K562 (cell line): ENCODE measurements around the gene LTA. TPM values are rescaled to one million over a fixed set of nuclear protein-coding genes. Genes with fewer than 3 reads are reported as not detected.

Experiments
- ADNP ChIP-seq: fragments of 200-800 bp; sonication (Bioruptor generic); IDR thresholded peaks from 2 replicates; pipeline ENCODE4 v1.6.1; 2016; ENCODE audit warnings: missing genetic modification characterization, missing compliant biosample characterization
- BHLHE40 ChIP-seq: IDR thresholded peaks from 2 replicates; pipeline ENCODE4 v1.6.1; 2011; ENCODE audit warnings: low read length, improper control_type of control experiment
- CAMTA2 ChIP-seq: fragments of 250-450 bp; sonication (Bioruptor Pico); conservative IDR thresholded peaks from 2 replicates; pipeline ENCODE4 v1.5.1; 2022
- CHD4 ChIP-seq: fragments of 200-600 bp; sonication (generic); IDR thresholded peaks from 3 replicates; pipeline ENCODE4 v1.6.1; 2012; ENCODE audit warnings: low read depth, mild to moderate bottlenecking, mixed read lengths, low read length, inconsistent platforms; ENCODE audit not compliant: insufficient read depth, insufficient replicate concordance, poor library complexity, severe bottlenecking
- FOSL1 ChIP-seq: fragments of 200-800 bp; sonication (Bioruptor generic); conservative IDR thresholded peaks from 2 replicates; pipeline ENCODE4 v1.6.1; 2016; ENCODE audit warnings: missing genetic modification characterization, missing compliant biosample characterization
- FOXA1 ChIP-seq: fragments of 450-650 bp; IDR thresholded peaks from 2 replicates; pipeline ENCODE4 v1.6.1; 2016; ENCODE audit warnings: mild to moderate bottlenecking, borderline replicate concordance
- GTF2A2 ChIP-seq: IDR thresholded peaks from 2 replicates; pipeline ENCODE4 v1.6.1; 2016; ENCODE audit warnings: mild to moderate bottlenecking, missing genetic modification characterization, missing compliant biosample characterization
- KDM4B ChIP-seq, 2 experiments: fragments of 450-650 bp in 1 of 2; sonication (generic) in 1 of 2; IDR thresholded peaks; 2 replicates each; pipeline ENCODE4 v1.6.1; 2016 to 2017; ENCODE audit warnings: borderline replicate concordance in 2 of 2, antibody characterized with exemption in 1 of 2, low read depth in 1 of 2, mild to moderate bottlenecking in 1 of 2
- MAFG ChIP-seq: fragments of 450-650 bp; conservative IDR thresholded peaks from 2 replicates; pipeline ENCODE4 v1.6.1; 2016; ENCODE audit warnings: missing genetic modification characterization, missing compliant biosample characterization
- MAX ChIP-seq: sonication (generic); formaldehyde crosslinking; IDR thresholded peaks from 2 replicates; pipeline ENCODE4 v1.9.0; 2022; ENCODE audit warnings: mild to moderate bottlenecking, missing genetic modification reagents
- MCM5 ChIP-seq: fragments of 450-650 bp; IDR thresholded peaks from 2 replicates; pipeline ENCODE4 v1.6.1; 2016; ENCODE audit warnings: low read depth
- MCM7 ChIP-seq, 2 experiments: fragments of 450-650 bp; IDR thresholded peaks; 2 replicates each; pipeline ENCODE4 v1.6.1; 2016 to 2018
- MED1 ChIP-seq: sonication (generic); formaldehyde crosslinking; IDR thresholded peaks from 2 replicates; pipeline ENCODE4 v1.8.1; 2023; ENCODE audit warnings: missing genetic modification reagents, borderline replicate concordance
- RBBP5 ChIP-seq: fragments of 200-600 bp; sonication (generic); IDR thresholded peaks from 2 replicates; pipeline ENCODE4 v1.6.1; 2012; ENCODE audit warnings: borderline replicate concordance, mild to moderate bottlenecking, low read length, control low read depth, inconsistent platforms; ENCODE audit not compliant: insufficient read depth, poor library complexity, severe bottlenecking
- RCOR1 ChIP-seq, 2 experiments: IDR thresholded peaks; 2 replicates each; pipeline ENCODE4 v1.6.1; 2012; ENCODE audit warnings: low read depth in 2 of 2, low read length in 2 of 2, borderline replicate concordance in 1 of 2, improper control_type of control experiment in 1 of 2
- SAP30 ChIP-seq: fragments of 200-600 bp; sonication (generic); IDR thresholded peaks from 2 replicates; pipeline ENCODE4 v1.6.1; 2012; ENCODE audit warnings: borderline replicate concordance, low read depth, mild to moderate bottlenecking, moderate library complexity, low read length, control low read depth, inconsistent platforms; ENCODE audit not compliant: insufficient read depth, poor library complexity, severe bottlenecking
- SRSF3 ChIP-seq: fragments of 200-400 bp; formaldehyde crosslinking; IDR thresholded peaks from 2 replicates; pipeline ENCODE4 v1.6.1; 2016; ENCODE audit warnings: mild to moderate bottlenecking, low read length, moderate library complexity; ENCODE audit not compliant: insufficient read depth
- TBP ChIP-seq: optimal IDR thresholded peaks from 2 replicates; pipeline ENCODE3; 2011; ENCODE audit warnings: low read depth, low read length, improper control_type of control experiment
- THAP7 ChIP-seq: fragments of 250-450 bp; sonication (Bioruptor Pico); IDR thresholded peaks from 2 replicates; pipeline ENCODE4 v1.5.0; 2021
- ZFP30 ChIP-seq: fragments of 250-450 bp; sonication (Bioruptor Pico); IDR thresholded peaks from 2 replicates; pipeline ENCODE4 v1.8.0; 2022; ENCODE audit warnings: moderate library complexity, mild to moderate bottlenecking, inconsistent platforms, borderline replicate concordance
- ZNF217 ChIP-seq: sonication (generic); formaldehyde crosslinking; IDR thresholded peaks from 2 replicates; pipeline ENCODE4 v1.8.0; 2022; ENCODE audit warnings: mild to moderate bottlenecking, missing genetic modification reagents
- ZNF518B ChIP-seq: fragments of 250-450 bp; sonication (Bioruptor Pico); IDR thresholded peaks from 2 replicates; pipeline ENCODE4 v1.5.0; 2021; ENCODE audit warnings: mild to moderate bottlenecking, moderate library complexity
- ZNF584 ChIP-seq: fragments of 200-800 bp; sonication (Bioruptor generic); IDR thresholded peaks from 2 replicates; pipeline ENCODE4 v1.6.1; 2016; ENCODE audit warnings: low read depth, mild to moderate bottlenecking, missing genetic modification characterization, missing compliant biosample characterization
- polyA plus RNA-seq, 8 experiments: library from polyadenylated mRNA; depleted of rRNA in 4 of 8; stranded (reverse) in 5 of 8; unstranded in 3 of 8; fragments of >200 nt; fragmentation: Nextera tagmentation in 2 of 8; fragmentation: Illumina TruSeq in 1 of 8; extraction: Ambion mirVana in 2 of 8; extraction: Trizol in 1 of 8; gene quantifications; 2 replicates each; pipeline versions ENCODE4 v1.2.1 to v1.2.3, GENCODE V29; 2011 to 2014; ENCODE audit warnings: inconsistent platforms in 1 of 8, missing spikeins in 1 of 8
- total RNA-seq, 7 experiments: library from RNA; depleted of rRNA in 6 of 7; stranded (reverse); fragments of >200 nt in 6 of 7; fragmentation: Illumina TruSeq in 2 of 7; extraction: Trizol in 2 of 7; gene quantifications; 2 replicates each; pipeline versions ENCODE4 v1.2.1 to v1.2.3, GENCODE V29; 2011 to 2021; ENCODE audit warnings: low replicate concordance in 1 of 7

Gene LTA
- total and polyA plus RNA-seq, 9 of the 15 experiments (the other 6 are each of a cell fraction or from before 2014, with no cell fraction given): 0.80 TPM; not detected in 8

GRCh38 chr6:31541658-31542521, 30.2 kb upstream of the LTA start, which contains the start of gene DDX39B (continued):
- TF ChIP-seq GTF2A2 (tag): peak; percentile 68; the same call in 1 of the 2 replicates
- TF ChIP-seq THAP7 (CRISPR knock-in tag): no peak; the same call in 1 of the 2 replicates
- peak; percentile 83; the same call in 1 of the 2 replicates for TF ChIP-seq ZNF584
- TF ChIP-seq ADNP: no peak
- TF ChIP-seq BHLHE40: peak; percentile 68; the same call in 1 of the 2 replicates
- TF ChIP-seq TBP: peak; percentile 97
- TF ChIP-seq MED1: no peak
- TF ChIP-seq ZFP30 (CRISPR knock-in tag): 0 out of 2 replicates have a peak, but pooled peaks have one; percentile 54
- TF ChIP-seq CAMTA2 (CRISPR knock-in tag): no peak
- TF ChIP-seq CHD4: no peak
- TF ChIP-seq RBBP5: peak; percentile 99
- TF ChIP-seq MCM7 (IDR thresholded peaks at IDR 0.05): no peak
- TF ChIP-seq MAFG (tag): no peak
- TF ChIP-seq RCOR1 (IDR thresholded peaks at IDR 0.05; ENCODE audit: borderline replicate concordance in 1 of 2, low read depth in 2 of 2, low read length in 2 of 2): peak in 1 of 2 experiments; percentile 45; a peak in 1 of 4 replicates
- no peak for TF ChIP-seq ZNF217
- TF ChIP-seq ZNF518B (CRISPR knock-in tag): no peak
- no peak for TF ChIP-seq FOXA1
- no peak for TF ChIP-seq MCM5
- TF ChIP-seq KDM4B (IDR thresholded peaks at IDR 0.05; ENCODE audit: borderline replicate concordance in 2 of 2, low read depth in 1 of 2): peak in 1 of 2 experiments; percentile 91; a peak in 1 of 4 replicates
- TF ChIP-seq SRSF3: no peak
- TF ChIP-seq FOSL1: no peak
- TF ChIP-seq SAP30: peak; percentile 53
- TF ChIP-seq MAX (CRISPR knock-in tag): peak; percentile 79
